NCI-H446 (cell line): Measurements from ENCODE around the gene VMP1.
"Not testable (repeated sequence)": the region's sequence is repeated elsewhere in the genome, so short reads cannot be mapped to it uniquely, and the experiment has no call there.

Experiments
- DNase-seq, 2 experiments: peaks; one replicate each; lab custom pipeline; 2025; lab: John Stamatoyannopoulos, UW

The VMP1 gene

GRCh38 chr17:59811209-59811608, 103.8 kb downstream of the VMP1 start:
- no peak for DNase-seq

GRCh38 chr17:59812139-59812538, 104.7 kb downstream of the VMP1 start:
- no peak for DNase-seq

- no peak for DNase-seq
These were observed 106.8 kb downstream of the VMP1 start for GRCh38 chr17:59814276-59814675.

- DNase-seq: no peak
These were observed 107.2 kb downstream of the VMP1 start for GRCh38 chr17:59814685-59815084.

GRCh38 chr17:59815965-59816364, 108.5 kb downstream of the VMP1 start:
- no peak for DNase-seq

GRCh38 chr17:59825533-59826322, 118.3 kb downstream of the VMP1 start:
- DNase-seq: no peak

GRCh38 chr17:59826706-59827453, 119.4 kb downstream of the VMP1 start:
- DNase-seq: no peak

GRCh38 chr17:59827721-59828477, 120.4 kb downstream of the VMP1 start:
- no peak for DNase-seq

GRCh38 chr17:59828478-59828760, 121.0 kb downstream of the VMP1 start:
- DNase-seq: no peak

- DNase-seq: not testable (repeated sequence)
These were observed 121.4 kb downstream of the VMP1 start for GRCh38 chr17:59828819-59829216.

GRCh38 chr17:59829217-59830006, 122.0 kb downstream of the VMP1 start:
- peak in 1 of 2 experiments; percentile 33 for DNase-seq

- DNase-seq: peak in 1 of 2 experiments; percentile 62
These were observed 122.7 kb downstream of the VMP1 start for GRCh38 chr17:59830007-59830630.

- no peak for DNase-seq
These were observed 123.5 kb downstream of the VMP1 start for GRCh38 chr17:59830846-59831486.

- no peak for DNase-seq
These were observed 125.5 kb downstream of the VMP1 start for GRCh38 chr17:59832883-59833379.

GRCh38 chr17:59837308-59838051, 130.0 kb downstream of the VMP1 start:
- DNase-seq: peak in 1 of 2 experiments; percentile 20

- no peak for DNase-seq
These were observed 130.8 kb downstream of the VMP1 start for GRCh38 chr17:59838052-59838916.

GRCh38 chr17:59839651-59840328, 132.3 kb downstream of the VMP1 start:
- no peak for DNase-seq

- DNase-seq: no peak
These were observed 133.1 kb downstream of the VMP1 start for GRCh38 chr17:59840329-59841090.
